ENCODE results near the gene POLD3.

The POLD3 gene

GRCh38 chr11:74604311-74604710, 11.9 kb downstream of the POLD3 start:
- TF ChIP-seq TAF1 (IDR thresholded peaks at IDR 0.05; ENCODE audit: borderline replicate concordance, insufficient read depth, low read length): no peak
- no peak for TF ChIP-seq REST (IDR thresholded peaks at IDR 0.05; ENCODE audit: insufficient read depth in 1 of 2, low read depth in 2 of 2, low read length in 2 of 2)
- no peak for TF ChIP-seq POLR2AphosphoS5 (IDR thresholded peaks at IDR 0.05; ENCODE audit: low read depth, low read length)
- no peak for TF ChIP-seq SIN3A (IDR thresholded peaks at IDR 0.05; ENCODE audit: borderline replicate concordance, insufficient read depth, low read length)

- no peak for TF ChIP-seq REST (IDR thresholded peaks at IDR 0.05; ENCODE audit: insufficient read depth in 1 of 2, low read depth in 2 of 2, low read length in 2 of 2)
- no peak for TF ChIP-seq POLR2AphosphoS5 (IDR thresholded peaks at IDR 0.05; ENCODE audit: low read depth, low read length)
- TF ChIP-seq FOXP2 (optimal IDR thresholded peaks at IDR 0.05; ENCODE audit: borderline replicate concordance, extremely low read depth, extremely low read length, insufficient read depth): no peak
- TF ChIP-seq SIN3A (IDR thresholded peaks at IDR 0.05; ENCODE audit: borderline replicate concordance, insufficient read depth, low read length): no peak
- TF ChIP-seq TAF1 (IDR thresholded peaks at IDR 0.05; ENCODE audit: borderline replicate concordance, insufficient read depth, low read length): no peak
Measured at GRCh38 chr11:74605403-74605802, 13.0 kb downstream of the POLD3 start.

- TF ChIP-seq FOXP2 (optimal IDR thresholded peaks at IDR 0.05; ENCODE audit: borderline replicate concordance, extremely low read depth, extremely low read length, insufficient read depth) (no peak), SIN3A (IDR thresholded peaks at IDR 0.05; ENCODE audit: borderline replicate concordance, insufficient read depth, low read length) (no peak), TAF1 (IDR thresholded peaks at IDR 0.05; ENCODE audit: borderline replicate concordance, insufficient read depth, low read length) (no peak), POLR2AphosphoS5 (IDR thresholded peaks at IDR 0.05; ENCODE audit: low read depth, low read length) (no peak), REST (IDR thresholded peaks at IDR 0.05; ENCODE audit: insufficient read depth in 1 of 2, low read depth in 2 of 2, low read length in 2 of 2) (no peak)
Measured at GRCh38 chr11:74608431-74608830, 16.0 kb downstream of the POLD3 start.

- TF ChIP-seq REST (IDR thresholded peaks at IDR 0.05; ENCODE audit: insufficient read depth in 1 of 2, low read depth in 2 of 2, low read length in 2 of 2) (no peak), TAF1 (IDR thresholded peaks at IDR 0.05; ENCODE audit: borderline replicate concordance, insufficient read depth, low read length) (no peak), POLR2AphosphoS5 (IDR thresholded peaks at IDR 0.05; ENCODE audit: low read depth, low read length) (no peak), SIN3A (IDR thresholded peaks at IDR 0.05; ENCODE audit: borderline replicate concordance, insufficient read depth, low read length) (no peak), FOXP2 (optimal IDR thresholded peaks at IDR 0.05; ENCODE audit: borderline replicate concordance, extremely low read depth, extremely low read length, insufficient read depth) (no peak)
Measured at GRCh38 chr11:74611369-74611861, 19.0 kb downstream of the POLD3 start.

GRCh38 chr11:74612877-74613276, 20.5 kb downstream of the POLD3 start:
- TF ChIP-seq POLR2AphosphoS5 (IDR thresholded peaks at IDR 0.05; ENCODE audit: low read depth, low read length) (no peak), REST (IDR thresholded peaks at IDR 0.05; ENCODE audit: insufficient read depth in 1 of 2, low read depth in 2 of 2, low read length in 2 of 2) (no peak), FOXP2 (optimal IDR thresholded peaks at IDR 0.05; ENCODE audit: borderline replicate concordance, extremely low read depth, extremely low read length, insufficient read depth) (no peak), SIN3A (IDR thresholded peaks at IDR 0.05; ENCODE audit: borderline replicate concordance, insufficient read depth, low read length) (no peak), TAF1 (IDR thresholded peaks at IDR 0.05; ENCODE audit: borderline replicate concordance, insufficient read depth, low read length) (no peak)

Measured in PFSK-1 (cell line).